ENCODE results near the gene MRPS26. TPM values are rescaled to one million over a fixed set of nuclear protein-coding genes. Genes with fewer than 3 reads are reported as not detected.

Gene MRPS26
- total RNA-seq, 1 experiment from 2014 or later: 84.3 TPM

- no peak for ATAC-seq
- CTCF ChIA-PET: no interaction called here
- intact Hi-C loops (cut with micrococcal nuclease): no loop called here
These were observed 17.9 kb upstream of the MRPS26 start for GRCh38 chr20:3027987-3028386.

More at GRCh38 chr20:3027987-3028386, 17.9 kb upstream of the MRPS26 start:
- H3K9me3 ChIP-seq (ENCODE audit: control insufficient read depth in 1 of 2, insufficient read depth in 1 of 2, low read depth in 1 of 2, low read length in 2 of 2): no peaks in the 10 kb centered on the region
- H3K27me3 ChIP-seq (ENCODE audit: insufficient read depth, low read length): no peaks in the 10 kb centered on the region
- H3K4me1 ChIP-seq (ENCODE audit: control insufficient read depth in 1 of 2, insufficient read depth in 2 of 2, low read length in 2 of 2): no peaks in the 10 kb centered on the region
- no peak overlapping the region for H3K9ac ChIP-seq (ENCODE audit: low read length)
- no peaks in the 10 kb centered on the region for H3K9me2 ChIP-seq (ENCODE audit: insufficient read depth)
- ChIA-PET POLR2A (no interaction called here), RAD21 (ENCODE audit: low non-redundant PET in 1 of 2, low total read pairs in 2 of 2, uncharacterized antibody in 2 of 2, unreplicated experiment in 2 of 2) (no interaction called here)
- peaks cover 10 to 19% of the 10 kb centered on the region in 2 experiments; a peak in 3 of 4 replicates for H3K36me3 ChIP-seq (ENCODE audit: control insufficient read depth in 1 of 2, insufficient read depth in 2 of 2, low read length in 2 of 2)
- BruUV-seq (replicated peaks): no TSS peak
- DNase-seq (ENCODE audit: low read depth, low spot score): no peak
- no peak overlapping the region for H2AFZ ChIP-seq (ENCODE audit: low read depth, low read length, poor library complexity, severe bottlenecking)
- no peaks in the 10 kb centered on the region for H3K79me2 ChIP-seq (ENCODE audit: insufficient read depth, low read length)
- no peak overlapping the region for H3K4me3 ChIP-seq (replicated peaks in 1 of 2; ENCODE audit: low read depth in 1 of 2, low read length in 2 of 2)
- TF ChIP-seq ZNF274 (IDR thresholded peaks at IDR 0.05; ENCODE audit: low read depth, low read length) (no peak), RAD21 (IDR thresholded peaks at IDR 0.05; ENCODE audit: low read depth) (no peak), ZFX (IDR thresholded peaks at IDR 0.05) (no peak), POLR2A (IDR thresholded peaks at IDR 0.05; ENCODE audit: borderline replicate concordance, extremely low read depth, insufficient read depth, insufficient read length) (no peak), EGR1 (IDR thresholded peaks at IDR 0.05; ENCODE audit: low read depth) (no peak), FOSL1 (IDR thresholded peaks at IDR 0.05; ENCODE audit: low read depth) (no peak), CEBPB (IDR thresholded peaks at IDR 0.05; ENCODE audit: low read depth) (no peak), EZH2phosphoT487 (IDR thresholded peaks at IDR 0.05; ENCODE audit: borderline replicate concordance) (no peak), CTCF (IDR thresholded peaks at IDR 0.05 in 2 of 3, conservative IDR thresholded peaks at IDR 0.05 in 1 of 3; ENCODE audit: borderline replicate concordance in 1 of 3, insufficient read depth in 1 of 3, low read depth in 2 of 3, low read length in 2 of 3) (no peak), TCF7L2 (IDR thresholded peaks at IDR 0.05; ENCODE audit: borderline replicate concordance, extremely low read depth, insufficient read depth, insufficient read length) (no peak), SP1 (IDR thresholded peaks at IDR 0.05; ENCODE audit: low read depth) (no peak), JUND (IDR thresholded peaks at IDR 0.05) (no peak), CBX3 (IDR thresholded peaks at IDR 0.05; ENCODE audit: low read depth) (no peak)
- TF ChIP-seq, protein P1, sequence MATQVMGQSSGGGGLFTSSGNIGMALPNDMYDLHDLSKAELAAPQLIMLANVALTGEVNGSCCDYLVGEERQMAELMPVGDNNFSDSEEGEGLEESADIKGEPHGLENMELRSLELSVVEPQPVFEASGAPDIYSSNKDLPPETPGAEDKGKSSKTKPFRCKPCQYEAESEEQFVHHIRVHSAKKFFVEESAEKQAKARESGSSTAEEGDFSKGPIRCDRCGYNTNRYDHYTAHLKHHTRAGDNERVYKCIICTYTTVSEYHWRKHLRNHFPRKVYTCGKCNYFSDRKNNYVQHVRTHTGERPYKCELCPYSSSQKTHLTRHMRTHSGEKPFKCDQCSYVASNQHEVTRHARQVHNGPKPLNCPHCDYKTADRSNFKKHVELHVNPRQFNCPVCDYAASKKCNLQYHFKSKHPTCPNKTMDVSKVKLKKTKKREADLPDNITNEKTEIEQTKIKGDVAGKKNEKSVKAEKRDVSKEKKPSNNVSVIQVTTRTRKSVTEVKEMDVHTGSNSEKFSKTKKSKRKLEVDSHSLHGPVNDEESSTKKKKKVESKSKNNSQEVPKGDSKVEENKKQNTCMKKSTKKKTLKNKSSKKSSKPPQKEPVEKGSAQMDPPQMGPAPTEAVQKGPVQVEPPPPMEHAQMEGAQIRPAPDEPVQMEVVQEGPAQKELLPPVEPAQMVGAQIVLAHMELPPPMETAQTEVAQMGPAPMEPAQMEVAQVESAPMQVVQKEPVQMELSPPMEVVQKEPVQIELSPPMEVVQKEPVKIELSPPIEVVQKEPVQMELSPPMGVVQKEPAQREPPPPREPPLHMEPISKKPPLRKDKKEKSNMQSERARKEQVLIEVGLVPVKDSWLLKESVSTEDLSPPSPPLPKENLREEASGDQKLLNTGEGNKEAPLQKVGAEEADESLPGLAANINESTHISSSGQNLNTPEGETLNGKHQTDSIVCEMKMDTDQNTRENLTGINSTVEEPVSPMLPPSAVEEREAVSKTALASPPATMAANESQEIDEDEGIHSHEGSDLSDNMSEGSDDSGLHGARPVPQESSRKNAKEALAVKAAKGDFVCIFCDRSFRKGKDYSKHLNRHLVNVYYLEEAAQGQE (IDR thresholded peaks at IDR 0.05; ENCODE audit: low read depth): no peak
- H4K20me1 ChIP-seq (ENCODE audit: insufficient read depth): no peaks in the 10 kb centered on the region
- no peak overlapping the region for H3K27ac ChIP-seq (ENCODE audit: low read depth, low read length)
- no peak overlapping the region for H3K4me2 ChIP-seq (ENCODE audit: low read length)

Data from HCT116 (cell line).